Renal cortex interstitium (tissue), 15 donors: ENCODE data around the gene GOLGA6L6. TPM values are rescaled to one million over a fixed set of nuclear protein-coding genes. Genes with fewer than 3 reads are reported as not detected.
"Not testable (repeated sequence)": the region's sequence is repeated elsewhere in the genome, so short reads cannot be mapped to it uniquely, and the experiment has no call there.

ENCODE experiments used
- DNase-seq, 11 donors: peaks; one replicate each; pipeline ENCODE4 v3.0.0-alpha.2; 2013; ENCODE audit warnings: low read depth in 9 of 11, low spot score in 4 of 11; ENCODE audit errors: extremely low read depth in 1 of 11
- long read RNA-seq, 16 experiments: transcript quantifications; one replicate each; lab custom pipeline, GENCODE V29; 2026
- polyA plus RNA-seq, 3 donors: library from polyadenylated mRNA; unstranded; fragments of 120-200 nt; gene quantifications; one replicate each; pipeline ENCODE4 v1.2.1, GENCODE V29; 2013; ENCODE audit not compliant: insufficient read length in 3 of 3

GOLGA6L6 gene
- under 1 TPM in 2 of 3 donors, not detected in 1; 0.03 to 0.05 TPM for polyA plus RNA-seq
- long read RNA-seq, donor 1: 0 reads
- long read RNA-seq, donor 2: 0 reads
- long read RNA-seq, donor 3: 0 reads
- long read RNA-seq, donor 4: 0 reads
- long read RNA-seq, donor 5: 0 reads
- long read RNA-seq, donor 6: 0 reads
- long read RNA-seq, donor 7: 0 reads
- long read RNA-seq, donor 8: 0 reads
- long read RNA-seq, donor 9: 0 reads
- long read RNA-seq, donor 10: 0 reads
- long read RNA-seq, donor 11: 0 reads
- long read RNA-seq, donor 12: 0 reads
- long read RNA-seq, donor 13: 0 reads
- long read RNA-seq, donor 14: 0 reads
- long read RNA-seq, donor 15: 0 reads
- long read RNA-seq, donor 16: 0 reads

- DNase-seq: not testable (repeated sequence)
Measured at GRCh38 chr15:20541700-20542099, at the start of gene GOLGA6L6. GOLGA6L6 (minus strand) TSS chr15:20541800; CDS start chr15:20541709, 91 bp downstream.

- not testable (repeated sequence) for DNase-seq
Measured at GRCh38 chr15:20590069-20590468, 48.5 kb upstream of the GOLGA6L6 start.

GRCh38 chr15:20586821-20587220, 45.2 kb upstream of the GOLGA6L6 start:
- not testable (repeated sequence) for DNase-seq

GRCh38 chr15:20582726-20583115, 41.1 kb upstream of the GOLGA6L6 start:
- DNase-seq: not testable (repeated sequence)

GRCh38 chr15:20582109-20582725, 40.6 kb upstream of the GOLGA6L6 start:
- DNase-seq: not testable (repeated sequence)

GRCh38 chr15:20581261-20582108, 39.9 kb upstream of the GOLGA6L6 start:
- not testable (repeated sequence) for DNase-seq

- DNase-seq: not testable (repeated sequence)
Measured at GRCh38 chr15:20579662-20580061, 38.1 kb upstream of the GOLGA6L6 start.

GRCh38 chr15:20551289-20551688, 9.7 kb upstream of the GOLGA6L6 start:
- not testable (repeated sequence) for DNase-seq

GRCh38 chr15:20505926-20506658, 35.5 kb downstream of the GOLGA6L6 start:
- not testable (repeated sequence) for DNase-seq

GRCh38 chr15:20502839-20503238, 38.8 kb downstream of the GOLGA6L6 start:
- not testable (repeated sequence) for DNase-seq

GRCh38 chr15:20501512-20502222, 39.9 kb downstream of the GOLGA6L6 start:
- DNase-seq: not testable (repeated sequence)

GRCh38 chr15:20497781-20498180, 43.8 kb downstream of the GOLGA6L6 start:
- not testable (repeated sequence) for DNase-seq

- not testable (repeated sequence) for DNase-seq
Measured at GRCh38 chr15:20493035-20493434, 48.6 kb downstream of the GOLGA6L6 start.

- not testable (repeated sequence) for DNase-seq
Measured at GRCh38 chr15:20492598-20492997, 49.0 kb downstream of the GOLGA6L6 start.

- DNase-seq: not testable (repeated sequence)
Measured at GRCh38 chr15:20489320-20489719, 52.3 kb downstream of the GOLGA6L6 start.
